ENCODE results near the gene TSTD1. TPM values are rescaled to one million over a fixed set of nuclear protein-coding genes. Genes with fewer than 3 reads are reported as not detected.
"Not testable (repeated sequence)": the region's sequence is repeated elsewhere in the genome, so short reads cannot be mapped to it uniquely, and the experiment has no call there.

Gene TSTD1
- total RNA-seq, 1 donor from 2014 or later, result 51.7 TPM

GRCh38 chr1:161069241-161069640 is 30.5 kb upstream of the TSTD1 start:
- DNase-seq (ENCODE audit: low read depth), result no peak

- DNase-seq (ENCODE audit: low read depth), result no peak
Observed at GRCh38 chr1:161068306-161069234, 29.8 kb upstream of the TSTD1 start.

- DNase-seq (ENCODE audit: low read depth), result no peak
Observed at GRCh38 chr1:161066694-161067093, 27.9 kb upstream of the TSTD1 start.

GRCh38 chr1:161065681-161066080 is 26.9 kb upstream of the TSTD1 start:
- DNase-seq (ENCODE audit: low read depth), result not testable (repeated sequence)

GRCh38 chr1:161063936-161064335 is 25.2 kb upstream of the TSTD1 start:
- DNase-seq (ENCODE audit: low read depth), result not testable (repeated sequence)

GRCh38 chr1:161061419-161061818 is 22.7 kb upstream of the TSTD1 start:
- no peak for DNase-seq (ENCODE audit: low read depth)

GRCh38 chr1:161059293-161059692 is 20.5 kb upstream of the TSTD1 start:
- DNase-seq (ENCODE audit: low read depth), result no peak

- DNase-seq (ENCODE audit: low read depth), result no peak
Observed at GRCh38 chr1:161054805-161055204, 16.0 kb upstream of the TSTD1 start.

- no peak for DNase-seq (ENCODE audit: low read depth)
Observed at GRCh38 chr1:161054232-161054631, 15.5 kb upstream of the TSTD1 start.

- DNase-seq (ENCODE audit: low read depth), result no peak
Observed at GRCh38 chr1:161052899-161053298, 14.1 kb upstream of the TSTD1 start.

GRCh38 chr1:161051219-161051618 is 12.5 kb upstream of the TSTD1 start:
- DNase-seq (ENCODE audit: low read depth), result no peak

- no peak for DNase-seq (ENCODE audit: low read depth)
Observed at GRCh38 chr1:161048949-161049722, 10.4 kb upstream of the TSTD1 start.

GRCh38 chr1:161047436-161048420 is 9.0 kb upstream of the TSTD1 start:
- no peak for DNase-seq (ENCODE audit: low read depth)

- no peak for DNase-seq (ENCODE audit: low read depth)
Observed at GRCh38 chr1:161046605-161047228, 8.0 kb upstream of the TSTD1 start.

GRCh38 chr1:161045736-161046604 is 7.2 kb upstream of the TSTD1 start, which contains the start of gene USF1:
TSS of gene USF1 (minus strand) at chr1:161045977. CDS start at chr1:161043275, 2,702 bp downstream.
- DNase-seq (ENCODE audit: low read depth), result peak; percentile 97

GRCh38 chr1:161044908-161045735 is 6.4 kb upstream of the TSTD1 start:
- peak; percentile 90 for DNase-seq (ENCODE audit: low read depth)

- DNase-seq (ENCODE audit: low read depth), result no peak
Observed at GRCh38 chr1:161044535-161044907, 5.8 kb upstream of the TSTD1 start.

GRCh38 chr1:161039546-161039945 is 782 bp upstream of the TSTD1 start:
- no peak for DNase-seq (ENCODE audit: low read depth)

GRCh38 chr1:161039154-161039545 is 386 bp upstream of the TSTD1 start:
- no peak for DNase-seq (ENCODE audit: low read depth)
